HTERT RPE-1 (cell line): ENCODE data around the gene SLC26A5.

Source experiments
- in situ Hi-C: fragments of 300-500 bp; cut with MboI; formaldehyde crosslinking; loops from 4 replicates; pipeline ENCODE4 v1.14.3; 2020; ENCODE audit warnings: low sequenced_read_pairs

SLC26A5 gene

DNA sequence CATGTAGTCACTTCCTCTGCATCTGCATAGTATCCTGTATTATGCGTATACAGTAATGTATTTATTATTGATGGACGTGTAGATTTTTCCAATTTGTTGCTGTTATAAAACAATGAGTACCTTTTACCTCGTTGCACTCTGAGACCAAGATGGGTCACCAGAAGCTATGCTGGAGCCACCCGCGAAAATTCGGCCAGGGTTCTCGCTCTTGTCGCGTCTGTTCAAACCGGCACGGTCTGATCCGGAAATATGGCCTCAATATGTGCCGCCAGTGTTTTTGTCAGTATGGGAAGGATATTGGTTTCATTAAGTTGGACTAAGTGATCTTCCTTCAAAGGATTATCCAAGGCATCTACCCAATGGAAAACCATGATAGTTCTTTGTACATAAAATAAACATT is 97.6 kb downstream of the SLC26A5 start:
- in situ Hi-C loops: no loop called here

GRCh38 chr7:103347507-103348267 is 98.3 kb downstream of the SLC26A5 start, which contains the start of gene PSMC2:
TSS of gene PSMC2 (plus strand) at chr7:103347643. CDS start at chr7:103347712, 69 bp downstream.
- in situ Hi-C loops: no loop called here

GRCh38 chr7:103346396-103346795 is 99.6 kb downstream of the SLC26A5 start:
- in situ Hi-C loops: no loop called here

GRCh38 chr7:103344453-103345149 is 101.4 kb downstream of the SLC26A5 start, which contains the start of gene DNAJC2:
TSS of gene DNAJC2 (minus strand) at chr7:103344767. CDS start at chr7:103344622, 145 bp downstream.
- in situ Hi-C loops: no loop called here

GRCh38 chr7:103343758-103344452 is 102.1 kb downstream of the SLC26A5 start:
- in situ Hi-C loops: no loop called here

DNA sequence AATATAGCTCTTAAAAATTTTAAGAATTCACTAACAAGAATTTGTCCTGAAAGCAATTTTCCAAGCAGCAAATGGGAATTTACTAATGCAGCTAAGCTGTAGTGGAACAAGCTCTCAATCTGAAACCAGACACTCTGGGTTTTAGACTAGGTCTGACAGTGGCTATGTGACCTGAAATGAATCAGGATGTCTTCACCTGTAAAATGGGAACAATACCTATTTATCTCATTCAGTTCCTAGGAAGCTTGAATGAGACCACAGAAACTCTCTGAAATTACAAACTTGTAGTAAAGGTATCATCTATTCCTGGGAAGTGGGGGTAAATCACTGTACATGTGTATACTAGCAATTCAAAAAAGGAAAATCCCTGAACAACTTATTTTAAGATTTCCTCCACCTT is 102.7 kb downstream of the SLC26A5 start:
- in situ Hi-C loops: no loop called here

DNA sequence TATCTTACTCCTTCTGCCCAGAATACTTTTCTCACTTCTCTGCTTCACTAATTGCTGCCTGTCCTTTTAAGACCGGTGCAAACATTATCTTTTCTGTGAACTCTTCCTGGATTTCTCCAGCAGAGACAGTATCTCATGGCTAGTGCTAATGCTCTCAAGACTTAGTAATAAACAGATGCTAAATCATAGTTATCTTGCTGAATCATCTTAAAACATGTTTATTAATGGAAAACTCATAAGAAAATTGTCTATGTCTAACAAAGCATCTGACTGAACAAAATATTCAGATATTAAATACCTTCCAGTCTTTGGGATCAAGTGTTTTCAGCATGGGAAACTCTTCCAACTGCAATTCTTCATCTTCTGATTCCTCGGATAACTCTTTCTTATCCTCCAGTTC is 104.5 kb downstream of the SLC26A5 start:
- in situ Hi-C loops: no loop called here

DNA sequence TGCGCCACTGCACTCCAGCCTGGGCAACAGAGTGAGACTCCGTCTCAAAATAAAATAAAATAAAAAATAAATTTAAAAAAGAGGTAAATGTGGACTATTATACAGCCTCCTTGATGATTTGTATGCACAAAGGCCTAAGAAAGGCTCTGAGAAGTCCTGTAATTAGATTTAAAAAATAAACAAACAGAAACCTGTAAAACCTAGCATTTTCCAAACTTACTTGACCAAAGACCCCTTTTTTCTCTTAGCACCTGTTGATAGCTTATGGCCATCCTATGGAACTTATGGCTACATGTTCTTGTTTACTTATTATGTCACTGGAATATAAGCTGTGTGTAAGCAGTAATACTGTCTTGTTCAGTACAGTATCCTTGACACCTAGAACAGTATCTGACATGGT is 107.1 kb downstream of the SLC26A5 start:
- in situ Hi-C loops: no loop called here

DNA sequence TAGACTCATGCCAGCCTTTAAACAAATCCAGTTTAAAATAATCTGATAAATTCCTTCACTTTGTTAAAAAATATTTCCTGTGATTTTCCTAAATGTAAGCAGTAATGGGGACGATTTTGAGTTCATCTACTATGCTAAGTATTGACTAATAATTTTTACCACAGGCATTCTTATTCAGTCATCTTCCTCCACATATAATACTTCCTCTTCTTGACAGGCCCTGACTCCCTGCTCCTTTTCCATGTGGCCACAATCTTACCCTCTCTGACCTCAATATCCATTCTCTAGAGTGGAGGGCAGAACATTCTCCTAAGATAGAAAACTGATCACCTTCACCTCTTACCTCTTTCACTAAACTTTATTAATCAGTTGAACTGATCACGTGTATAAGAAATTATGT is 109.2 kb downstream of the SLC26A5 start:
- in situ Hi-C loops: no loop called here

- in situ Hi-C loops: no loop called here
Observed at GRCh38 chr7:103325744-103326143, 120.3 kb downstream of the SLC26A5 start.
